ENCODE data around the gene FHIT.

Gene FHIT

GRCh38 chr3:61138401-61138800 lies 112.9 kb downstream of the FHIT start:
- no peak for TF ChIP-seq GATA3 (IDR thresholded peaks at IDR 0.05; ENCODE audit: low read depth, low read length)
- no peak for TF ChIP-seq GATA2 (IDR thresholded peaks at IDR 0.05; ENCODE audit: low read depth, low read length)

- TF ChIP-seq GATA3 (IDR thresholded peaks at IDR 0.05; ENCODE audit: low read depth, low read length): no peak
- TF ChIP-seq GATA2 (IDR thresholded peaks at IDR 0.05; ENCODE audit: low read depth, low read length): no peak
Observed at GRCh38 chr3:61136191-61136590, 115.1 kb downstream of the FHIT start.

- TF ChIP-seq GATA3 (IDR thresholded peaks at IDR 0.05; ENCODE audit: low read depth, low read length) (no peak), GATA2 (IDR thresholded peaks at IDR 0.05; ENCODE audit: low read depth, low read length) (no peak)
Observed at GRCh38 chr3:61134532-61134931, 116.7 kb downstream of the FHIT start.

GRCh38 chr3:61132062-61132461 lies 119.2 kb downstream of the FHIT start:
- TF ChIP-seq GATA2 (IDR thresholded peaks at IDR 0.05; ENCODE audit: low read depth, low read length): no peak

GRCh38 chr3:61118830-61119229 lies 132.4 kb downstream of the FHIT start:
- TF ChIP-seq GATA3 (IDR thresholded peaks at IDR 0.05; ENCODE audit: low read depth, low read length) (no peak), GATA2 (IDR thresholded peaks at IDR 0.05; ENCODE audit: low read depth, low read length) (no peak)

- TF ChIP-seq GATA2 (IDR thresholded peaks at IDR 0.05; ENCODE audit: low read depth, low read length) (no peak), GATA3 (IDR thresholded peaks at IDR 0.05; ENCODE audit: low read depth, low read length) (no peak)
Observed at GRCh38 chr3:61117045-61117898, 134.0 kb downstream of the FHIT start.

- TF ChIP-seq GATA2 (IDR thresholded peaks at IDR 0.05; ENCODE audit: low read depth, low read length) (no peak), GATA3 (IDR thresholded peaks at IDR 0.05; ENCODE audit: low read depth, low read length) (no peak)
Observed at GRCh38 chr3:61114316-61114953, 136.8 kb downstream of the FHIT start.

GRCh38 chr3:61111825-61112224 lies 139.4 kb downstream of the FHIT start:
- no peak for TF ChIP-seq GATA2 (IDR thresholded peaks at IDR 0.05; ENCODE audit: low read depth, low read length)
- no peak for TF ChIP-seq GATA3 (IDR thresholded peaks at IDR 0.05; ENCODE audit: low read depth, low read length)

- TF ChIP-seq GATA3 (IDR thresholded peaks at IDR 0.05; ENCODE audit: low read depth, low read length) (no peak), GATA2 (IDR thresholded peaks at IDR 0.05; ENCODE audit: low read depth, low read length) (no peak)
Observed at GRCh38 chr3:61110576-61110975, 140.7 kb downstream of the FHIT start.

GRCh38 chr3:61108247-61109019 lies 142.8 kb downstream of the FHIT start:
- no peak for TF ChIP-seq GATA2 (IDR thresholded peaks at IDR 0.05; ENCODE audit: low read depth, low read length)
- no peak for TF ChIP-seq GATA3 (IDR thresholded peaks at IDR 0.05; ENCODE audit: low read depth, low read length)

GRCh38 chr3:61094608-61095007 lies 156.6 kb downstream of the FHIT start:
- TF ChIP-seq GATA3 (IDR thresholded peaks at IDR 0.05; ENCODE audit: low read depth, low read length) (no peak), GATA2 (IDR thresholded peaks at IDR 0.05; ENCODE audit: low read depth, low read length) (no peak)

- TF ChIP-seq GATA3 (IDR thresholded peaks at IDR 0.05; ENCODE audit: low read depth, low read length) (no peak), GATA2 (IDR thresholded peaks at IDR 0.05; ENCODE audit: low read depth, low read length) (no peak)
Observed at GRCh38 chr3:61093364-61093763, 157.9 kb downstream of the FHIT start.

GRCh38 chr3:61092870-61093269 lies 158.4 kb downstream of the FHIT start:
- TF ChIP-seq GATA2 (IDR thresholded peaks at IDR 0.05; ENCODE audit: low read depth, low read length) (no peak), GATA3 (IDR thresholded peaks at IDR 0.05; ENCODE audit: low read depth, low read length) (no peak)

- TF ChIP-seq GATA2 (IDR thresholded peaks at IDR 0.05; ENCODE audit: low read depth, low read length) (no peak), GATA3 (IDR thresholded peaks at IDR 0.05; ENCODE audit: low read depth, low read length) (no peak)
Observed at GRCh38 chr3:61090389-61091169, 160.7 kb downstream of the FHIT start.

All from SH-SY5Y (cell line).